ENCODE results near the gene SNAPC2. TPM values are rescaled to one million over a fixed set of nuclear protein-coding genes. Genes with fewer than 3 reads are reported as not detected.
"Not testable (repeated sequence)": the region's sequence is repeated elsewhere in the genome, so short reads cannot be mapped to it uniquely, and the experiment has no call there.

The SNAPC2 gene
- total RNA-seq, 1 donor from 2014 or later, result 14.4 TPM

- ChIA-PET CTCF (interaction anchor here (0.9 kb wide), 1 partner anchor 10 kb away, joined by 4 read pairs; no protein-coding TSS in a partner anchor), POLR2A (interaction anchor here (1.3 kb wide), 1 partner anchor 15 kb away, joined by 3 read pairs; the partner anchor contains the start of gene TIMM44)
- no peaks in the 10 kb centered on the region for H3K9me3 Mint-ChIP-seq
- ATAC-seq (ENCODE audit: low read depth), result no peak
- peaks cover 1% of the 10 kb centered on the region for H3K27me3 Mint-ChIP-seq
- no peak for TF ChIP-seq CTCF (IDR thresholded peaks at IDR 0.05)
- peaks cover 34% of the 10 kb centered on the region for H3K36me3 Mint-ChIP-seq (ENCODE audit: low read depth)
- H3K4me3 Mint-ChIP-seq, result peak overlapping the region; percentile 19
- DNase-seq, result no peak
- intact Hi-C loops (cut with micrococcal nuclease), result loop anchor here (5.0 to 10.0 kb wide), 3 partner anchors 74 to 394 kb away; partner anchors contain the start of gene PNPLA6
- no peak overlapping the region for H3K27ac Mint-ChIP-seq
- peaks cover 12% of the 10 kb centered on the region for H3K4me1 Mint-ChIP-seq
Observed at GRCh38 chr19:7928334-7928706, 8.2 kb downstream of the SNAPC2 start.

GRCh38 chr19:7928741-7929701 lies 8.9 kb downstream of the SNAPC2 start:
- Mint-ChIP-seq H3K4me1 (peaks cover 11% of the 10 kb centered on the region), H3K4me3 (no peak overlapping the region), H3K9me3 (no peaks in the 10 kb centered on the region), H3K27me3 (peaks cover 1% of the 10 kb centered on the region), H3K27ac (no peak overlapping the region), H3K36me3 (ENCODE audit: low read depth) (peaks cover 38% of the 10 kb centered on the region)
- DNase-seq, result peak; percentile 49
- intact Hi-C loops (cut with micrococcal nuclease), result loop anchor here (1.0 to 10.0 kb wide), 4 partner anchors 14 to 394 kb away; partner anchors contain the start of genes PNPLA6 and TIMM44
- TF ChIP-seq CTCF (IDR thresholded peaks at IDR 0.05), result no peak
- ChIA-PET CTCF (interaction anchor here (0.9 to 1.2 kb wide), 2 partner anchors 9 to 11 kb away, joined by 4 to 5 read pairs; partner anchors contain the start of gene SNAPC2), POLR2A (interaction anchor here (0.6 to 2.0 kb wide), 6 partner anchors 8 to 456 kb away, joined by 3 to 14 read pairs (median 5); partner anchors contain the start of gene SNAPC2)
- peak; percentile 56 for ATAC-seq (ENCODE audit: low read depth)

- DNase-seq; intact Hi-C loops (cut with micrococcal nuclease); ATAC-seq (ENCODE audit: low read depth); H3K27ac Mint-ChIP-seq; H3K9me3 Mint-ChIP-seq; H3K4me1 Mint-ChIP-seq; H3K27me3 Mint-ChIP-seq; H3K4me3 Mint-ChIP-seq: not testable (repeated sequence)
- CTCF ChIA-PET, result interaction anchor here (0.6 to 1.1 kb wide), 2 partner anchors 9 to 101 kb away, joined by 3 read pairs; partner anchors contain the start of gene SNAPC2
- POLR2A ChIA-PET, result interaction anchor here (1.7 to 2.0 kb wide), 2 partner anchors 9 to 14 kb away, joined by 7 to 10 read pairs; partner anchors contain the start of genes SNAPC2 and TIMM44
- peaks cover 46% of the 10 kb centered on the region for H3K36me3 Mint-ChIP-seq (ENCODE audit: low read depth)
Observed at GRCh38 chr19:7930030-7930429, 9.9 kb downstream of the SNAPC2 start.

GRCh38 chr19:7930765-7931164 lies 10.6 kb downstream of the SNAPC2 start:
- TF ChIP-seq CTCF (IDR thresholded peaks at IDR 0.05), result no peak
- CTCF ChIA-PET, result interaction anchor here (1.1 kb wide), 1 partner anchor 10 kb away, joined by 3 read pairs; the partner anchor contains the start of gene SNAPC2
- H3K36me3 Mint-ChIP-seq (ENCODE audit: low read depth), result peaks cover 53% of the 10 kb centered on the region
- H3K4me1 Mint-ChIP-seq, result peaks cover 7% of the 10 kb centered on the region
- H3K4me3 Mint-ChIP-seq, result no peak overlapping the region
- H3K27me3 Mint-ChIP-seq, result no peaks in the 10 kb centered on the region
- ATAC-seq (ENCODE audit: low read depth) (no peak), DNase-seq (no peak)
- POLR2A ChIA-PET, result interaction anchor here (0.6 to 2.0 kb wide), 3 partner anchors 10 to 249 kb away, joined by 3 to 10 read pairs (median 7); partner anchors contain the start of genes SNAPC2 and TIMM44
- H3K9me3 Mint-ChIP-seq, result no peaks in the 10 kb centered on the region
- intact Hi-C loops (cut with micrococcal nuclease), result no loop called here
- H3K27ac Mint-ChIP-seq, result no peak overlapping the region

GRCh38 chr19:7931221-7932061 lies 11.3 kb downstream of the SNAPC2 start:
- TF ChIP-seq CTCF (IDR thresholded peaks at IDR 0.05), result no peak
- Mint-ChIP-seq H3K27ac (no peak overlapping the region), H3K4me1 (peaks cover 5% of the 10 kb centered on the region), H3K9me3 (no peaks in the 10 kb centered on the region), H3K27me3 (no peaks in the 10 kb centered on the region), H3K4me3 (no peak overlapping the region), H3K36me3 (ENCODE audit: low read depth) (peaks cover 59% of the 10 kb centered on the region)
- ATAC-seq (ENCODE audit: low read depth) (no peak), DNase-seq (no peak)
- CTCF ChIA-PET, result interaction anchor here (1.1 kb wide), 1 partner anchor 11 kb away, joined by 3 read pairs; the partner anchor contains the start of gene SNAPC2
- intact Hi-C loops (cut with micrococcal nuclease), result no loop called here
- POLR2A ChIA-PET, result interaction anchor here (0.6 to 1.7 kb wide), 2 partner anchors 12 to 250 kb away, joined by 3 to 7 read pairs; partner anchors contain the start of gene TIMM44
